ENCODE results near the gene FRS3.
"Not testable (repeated sequence)": the region's sequence is repeated elsewhere in the genome, so short reads cannot be mapped to it uniquely, and the experiment has no call there.

Gene FRS3

GRCh38 chr6:41779788-41780550, at the start of gene FRS3:
Gene FRS3, minus strand, starts transcription at chr6:41779900. Its CDS starts 2,913 bp downstream, at chr6:41776987.
- peak; percentile 72 for DNase-seq (ENCODE audit: low read depth, low spot score)

GRCh38 chr6:41826343-41827022, 46.8 kb upstream of the FRS3 start:
- DNase-seq (ENCODE audit: low read depth, low spot score) = no peak

- DNase-seq (ENCODE audit: low read depth, low spot score) = peak; percentile 42
These were observed 45.2 kb upstream of the FRS3 start for GRCh38 chr6:41824571-41825569.

GRCh38 chr6:41823178-41823577, 43.5 kb upstream of the FRS3 start:
- no peak for DNase-seq (ENCODE audit: low read depth, low spot score)

- DNase-seq (ENCODE audit: low read depth, low spot score) = no peak
These were observed 42.3 kb upstream of the FRS3 start for GRCh38 chr6:41822021-41822420.

- DNase-seq (ENCODE audit: low read depth, low spot score) = no peak
These were observed 41.6 kb upstream of the FRS3 start for GRCh38 chr6:41821266-41821665.

- no peak for DNase-seq (ENCODE audit: low read depth, low spot score)
These were observed 38.8 kb upstream of the FRS3 start for GRCh38 chr6:41818271-41819054.

GRCh38 chr6:41815587-41815986, 35.9 kb upstream of the FRS3 start:
- DNase-seq (ENCODE audit: low read depth, low spot score) = no peak

- DNase-seq (ENCODE audit: low read depth, low spot score) = no peak
These were observed 34.9 kb upstream of the FRS3 start for GRCh38 chr6:41814629-41815028.

GRCh38 chr6:41813956-41814355, 34.3 kb upstream of the FRS3 start:
- no peak for DNase-seq (ENCODE audit: low read depth, low spot score)

GRCh38 chr6:41813469-41813868, 33.8 kb upstream of the FRS3 start:
- no peak for DNase-seq (ENCODE audit: low read depth, low spot score)

- not testable (repeated sequence) for DNase-seq (ENCODE audit: low read depth, low spot score)
These were observed 32.2 kb upstream of the FRS3 start for GRCh38 chr6:41811946-41812345.

- no peak for DNase-seq (ENCODE audit: low read depth, low spot score)
These were observed 31.4 kb upstream of the FRS3 start for GRCh38 chr6:41811095-41811494.

GRCh38 chr6:41805830-41806774, 26.4 kb upstream of the FRS3 start:
- no peak for DNase-seq (ENCODE audit: low read depth, low spot score)

- DNase-seq (ENCODE audit: low read depth, low spot score) = no peak
These were observed 21.7 kb upstream of the FRS3 start for GRCh38 chr6:41801380-41801779.

GRCh38 chr6:41799559-41799911, 19.8 kb upstream of the FRS3 start:
- DNase-seq (ENCODE audit: low read depth, low spot score) = no peak

GRCh38 chr6:41798901-41799558, 19.3 kb upstream of the FRS3 start:
- DNase-seq (ENCODE audit: low read depth, low spot score) = no peak

GRCh38 chr6:41796474-41796873, 16.8 kb upstream of the FRS3 start:
- DNase-seq (ENCODE audit: low read depth, low spot score) = no peak

GRCh38 chr6:41791984-41792383, 12.3 kb upstream of the FRS3 start:
- DNase-seq (ENCODE audit: low read depth, low spot score) = no peak

- DNase-seq (ENCODE audit: low read depth, low spot score) = no peak
These were observed 11.6 kb upstream of the FRS3 start for GRCh38 chr6:41791305-41791704.
